Stimulated activated CD4-positive, alpha-beta T cell treated with anti-CD3 and anti-CD28 coated beads, Interleukin-15, amount 100 ng/mL, for 24 hours (primary cell): ENCODE data around the gene EIF4G2.

Source experiments
- DNase-seq: peaks from one replicate; pipeline ENCODE4 v3.0.0-alpha.2; 2020

EIF4G2 gene

GRCh38 chr11:10770626-10771254 is 38.0 kb downstream of the EIF4G2 start:
- DNase-seq = peak; percentile 38

- DNase-seq = no peak
Measured at GRCh38 chr11:10764412-10764811, 44.3 kb downstream of the EIF4G2 start.

- DNase-seq = no peak
Measured at GRCh38 chr11:10763766-10764165, 45.0 kb downstream of the EIF4G2 start.

GRCh38 chr11:10762913-10763421 is 45.8 kb downstream of the EIF4G2 start:
- DNase-seq = no peak

GRCh38 chr11:10762185-10762584 is 46.5 kb downstream of the EIF4G2 start:
- DNase-seq = no peak

GRCh38 chr11:10761085-10761698 is 47.5 kb downstream of the EIF4G2 start:
- no peak for DNase-seq

GRCh38 chr11:10758957-10759356 is 49.8 kb downstream of the EIF4G2 start:
- no peak for DNase-seq

GRCh38 chr11:10752486-10752885 is 56.2 kb downstream of the EIF4G2 start:
- DNase-seq = no peak

GRCh38 chr11:10752061-10752460 is 56.7 kb downstream of the EIF4G2 start:
- DNase-seq = no peak

GRCh38 chr11:10751581-10751940 is 57.2 kb downstream of the EIF4G2 start:
- peak; percentile 5 for DNase-seq

- peak; percentile 95 for DNase-seq
Measured at GRCh38 chr11:10750838-10751580, 57.7 kb downstream of the EIF4G2 start, which contains the start of gene CTR9. Gene CTR9, plus strand, starts transcription at chr11:10751246. Its CDS starts 167 bp downstream, at chr11:10751413.

GRCh38 chr11:10749476-10749875 is 59.2 kb downstream of the EIF4G2 start:
- DNase-seq = no peak

GRCh38 chr11:10747733-10748132 is 61.0 kb downstream of the EIF4G2 start:
- no peak for DNase-seq
